GM12878 (cell line): ENCODE data around the gene HLA-DRA. TPM values are rescaled to one million over a fixed set of nuclear protein-coding genes. Genes with fewer than 3 reads are reported as not detected.
A peak's percentile ranks its signal among the peaks of the same experiment; 100 is the strongest.

Source experiments
- ASH2L ChIP-seq: fragments of 300-600, 200-600 bp; sonication (generic); IDR thresholded peaks from 2 replicates; pipeline ENCODE4 v1.6.1; 2017; ENCODE audit warnings: low read depth, mild to moderate bottlenecking, borderline replicate concordance
- CHD1 ChIP-seq: IDR thresholded peaks from 2 replicates; pipeline ENCODE4 v1.6.1; 2012; ENCODE audit warnings: low read depth, low read length, improper control_type of control experiment
- EZH2 ChIP-seq: IDR thresholded peaks from 2 replicates; pipeline ENCODE4 v1.6.1; 2012; ENCODE audit warnings: low read depth, mild to moderate bottlenecking, control low read depth, inconsistent platforms, low read length, borderline replicate concordance; ENCODE audit not compliant: control insufficient read depth
- GABPA ChIP-seq: IDR thresholded peaks from 2 replicates; pipeline ENCODE4 v1.6.1; 2014; ENCODE audit warnings: antibody characterized with exemption, low read depth, mild to moderate bottlenecking, inconsistent platforms
- HDAC6 ChIP-seq: fragments of 200-600 bp; sonication (generic); IDR thresholded peaks from one replicate; pipeline ENCODE4 v1.8.0; 2017; ENCODE audit warnings: antibody characterized with exemption; ENCODE audit not compliant: unreplicated experiment
- NR2C2 ChIP-seq: IDR thresholded peaks from 2 replicates; pipeline ENCODE4 v1.6.1; 2011; ENCODE audit warnings: borderline replicate concordance, low read depth; ENCODE audit not compliant: control insufficient read depth, insufficient read length
- POLR2A ChIP-seq: IDR thresholded peaks from 2 replicates; pipeline ENCODE4 v1.6.1; 2011; ENCODE audit warnings: low read depth, mild to moderate bottlenecking, low read length
- RUNX3 ChIP-seq: IDR thresholded peaks from 2 replicates; pipeline ENCODE4 v1.6.1; 2012; ENCODE audit warnings: low read length, inconsistent platforms
- SPI1 ChIP-seq: IDR thresholded peaks from 2 replicates; pipeline ENCODE4 v1.6.1; 2011; ENCODE audit warnings: low read depth, mild to moderate bottlenecking, low read length, moderate library complexity, borderline replicate concordance; ENCODE audit not compliant: insufficient read depth
- SREBF1 ChIP-seq: IDR thresholded peaks from 2 replicates; pipeline ENCODE4 v1.6.1; 2012; ENCODE audit warnings: mild to moderate bottlenecking, low read length
- WRNIP1 ChIP-seq: IDR thresholded peaks from 2 replicates; pipeline ENCODE4 v1.6.1; 2011; ENCODE audit warnings: low read depth, low read length, improper control_type of control experiment, borderline replicate concordance
- ZNF217 ChIP-seq: fragments of 450-650 bp; IDR thresholded peaks from 2 replicates; pipeline ENCODE4 v1.6.1; 2017; ENCODE audit warnings: antibody characterized with exemption, mild to moderate bottlenecking
- ZNF622 ChIP-seq: fragments of 450-650 bp; IDR thresholded peaks from 2 replicates; pipeline ENCODE4 v1.6.1; 2017; ENCODE audit warnings: mild to moderate bottlenecking, inconsistent platforms
- polyA plus RNA-seq, 11 experiments: library from polyadenylated mRNA; depleted of rRNA in 4 of 11; unstranded in 6 of 11; stranded (reverse) in 5 of 11; fragments of >200 nt; fragmentation: Nextera tagmentation in 4 of 11; fragmentation: Illumina TruSeq in 1 of 11; extraction: Ambion mirVana in 4 of 11; extraction: Trizol in 1 of 11; gene quantifications; 1 replicate in 1 of 11; 2 replicates in 10 of 11; pipeline versions ENCODE4 v1.2.1 to v1.2.3, GENCODE V29; 2011 to 2016; ENCODE audit warnings: inconsistent platforms in 2 of 11, missing spikeins in 2 of 11, low read depth in 1 of 11
- total RNA-seq, 4 experiments: library from RNA; depleted of rRNA in 3 of 4; stranded (reverse); fragments of >200 nt in 3 of 4; fragmentation: Illumina TruSeq in 1 of 4; extraction: Trizol in 1 of 4; gene quantifications; 2 replicates each; pipeline versions ENCODE4 v1.2.1 to v1.2.3, GENCODE V29; 2013 to 2021
- TF ChIP-seq, protein P1 (sequence below): fragments of 450-650 bp; formaldehyde crosslinking; IDR thresholded peaks from 2 replicates; pipeline ENCODE4 v1.4.0; 2022; ENCODE audit warnings: mild to moderate bottlenecking, moderate library complexity
- TF ChIP-seq, protein P2 (sequence below): fragments of 450-650 bp; formaldehyde crosslinking; IDR thresholded peaks from 2 replicates; pipeline ENCODE4 v1.5.0; 2022; ENCODE audit warnings: mild to moderate bottlenecking, missing genetic modification characterization
- TF ChIP-seq, protein P3 (sequence below): fragments of 450-650 bp; IDR thresholded peaks from 2 replicates; pipeline ENCODE4 v1.6.1; 2016; ENCODE audit warnings: mild to moderate bottlenecking
- TF ChIP-seq, protein P4 (sequence below): fragments of 450-650 bp; IDR thresholded peaks from 2 replicates; pipeline ENCODE4 v1.6.1; 2017; ENCODE audit warnings: low read depth, mild to moderate bottlenecking, moderate library complexity
- TF ChIP-seq, protein P5 (sequence below): IDR thresholded peaks from 2 replicates; pipeline ENCODE4 v1.6.1; 2011; ENCODE audit warnings: low read depth, mild to moderate bottlenecking, low read length, moderate library complexity, borderline replicate concordance; ENCODE audit errors: extremely low read depth
- TF ChIP-seq, protein P6 (sequence below): fragments of 450-650 bp; IDR thresholded peaks from 2 replicates; pipeline ENCODE4 v1.6.1; 2014; ENCODE audit warnings: mild to moderate bottlenecking

HLA-DRA gene
- total and polyA plus RNA-seq, 10 of the 15 experiments (the other 5 are each of a cell fraction or from before 2014, with no cell fraction given): 2,040 to 7,093 (median 2,859) TPM

DNA sequence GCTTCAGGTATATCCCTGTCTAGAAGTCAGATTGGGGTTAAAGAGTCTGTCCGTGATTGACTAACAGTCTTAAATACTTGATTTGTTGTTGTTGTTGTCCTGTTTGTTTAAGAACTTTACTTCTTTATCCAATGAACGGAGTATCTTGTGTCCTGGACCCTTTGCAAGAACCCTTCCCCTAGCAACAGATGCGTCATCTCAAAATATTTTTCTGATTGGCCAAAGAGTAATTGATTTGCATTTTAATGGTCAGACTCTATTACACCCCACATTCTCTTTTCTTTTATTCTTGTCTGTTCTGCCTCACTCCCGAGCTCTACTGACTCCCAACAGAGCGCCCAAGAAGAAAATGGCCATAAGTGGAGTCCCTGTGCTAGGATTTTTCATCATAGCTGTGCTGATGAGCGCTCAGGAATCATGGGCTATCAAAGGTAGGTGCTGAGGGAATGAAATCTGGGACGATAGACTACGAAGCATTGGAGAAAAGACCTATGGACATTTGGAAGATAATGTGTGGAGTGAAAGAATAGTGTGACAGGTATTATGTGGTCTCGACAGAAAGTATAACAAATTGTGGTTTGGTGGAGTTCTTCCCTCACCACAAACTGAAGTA is at the start of gene HLA-DRA (continued):
- TF ChIP-seq, protein P1, sequence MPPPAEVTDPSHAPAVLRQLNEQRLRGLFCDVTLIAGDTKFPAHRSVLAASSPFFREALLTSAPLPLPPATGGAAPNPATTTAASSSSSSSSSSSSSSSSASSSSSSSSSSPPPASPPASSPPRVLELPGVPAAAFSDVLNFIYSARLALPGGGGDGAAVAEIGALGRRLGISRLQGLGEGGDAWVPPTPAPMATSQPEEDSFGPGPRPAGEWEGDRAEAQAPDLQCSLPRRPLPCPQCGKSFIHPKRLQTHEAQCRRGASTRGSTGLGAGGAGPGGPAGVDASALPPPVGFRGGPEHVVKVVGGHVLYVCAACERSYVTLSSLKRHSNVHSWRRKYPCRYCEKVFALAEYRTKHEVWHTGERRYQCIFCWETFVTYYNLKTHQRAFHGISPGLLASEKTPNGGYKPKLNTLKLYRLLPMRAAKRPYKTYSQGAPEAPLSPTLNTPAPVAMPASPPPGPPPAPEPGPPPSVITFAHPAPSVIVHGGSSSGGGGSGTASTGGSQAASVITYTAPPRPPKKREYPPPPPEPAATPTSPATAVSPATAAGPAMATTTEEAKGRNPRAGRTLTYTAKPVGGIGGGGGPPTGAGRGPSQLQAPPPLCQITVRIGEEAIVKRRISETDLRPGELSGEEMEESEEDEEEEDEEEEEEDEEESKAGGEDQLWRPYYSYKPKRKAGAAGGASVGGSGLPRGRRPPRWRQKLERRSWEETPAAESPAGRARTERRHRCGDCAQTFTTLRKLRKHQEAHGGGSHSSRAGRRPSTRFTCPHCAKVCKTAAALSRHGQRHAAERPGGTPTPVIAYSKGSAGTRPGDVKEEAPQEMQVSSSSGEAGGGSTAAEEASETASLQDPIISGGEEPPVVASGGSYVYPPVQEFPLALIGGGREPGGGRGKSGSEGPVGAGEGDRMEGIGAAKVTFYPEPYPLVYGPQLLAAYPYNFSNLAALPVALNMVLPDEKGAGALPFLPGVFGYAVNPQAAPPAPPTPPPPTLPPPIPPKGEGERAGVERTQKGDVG (CRISPR knock-in tag): 0 out of 2 replicates have a peak, but pooled peaks have one; percentile 9
- TF ChIP-seq, protein P2, sequence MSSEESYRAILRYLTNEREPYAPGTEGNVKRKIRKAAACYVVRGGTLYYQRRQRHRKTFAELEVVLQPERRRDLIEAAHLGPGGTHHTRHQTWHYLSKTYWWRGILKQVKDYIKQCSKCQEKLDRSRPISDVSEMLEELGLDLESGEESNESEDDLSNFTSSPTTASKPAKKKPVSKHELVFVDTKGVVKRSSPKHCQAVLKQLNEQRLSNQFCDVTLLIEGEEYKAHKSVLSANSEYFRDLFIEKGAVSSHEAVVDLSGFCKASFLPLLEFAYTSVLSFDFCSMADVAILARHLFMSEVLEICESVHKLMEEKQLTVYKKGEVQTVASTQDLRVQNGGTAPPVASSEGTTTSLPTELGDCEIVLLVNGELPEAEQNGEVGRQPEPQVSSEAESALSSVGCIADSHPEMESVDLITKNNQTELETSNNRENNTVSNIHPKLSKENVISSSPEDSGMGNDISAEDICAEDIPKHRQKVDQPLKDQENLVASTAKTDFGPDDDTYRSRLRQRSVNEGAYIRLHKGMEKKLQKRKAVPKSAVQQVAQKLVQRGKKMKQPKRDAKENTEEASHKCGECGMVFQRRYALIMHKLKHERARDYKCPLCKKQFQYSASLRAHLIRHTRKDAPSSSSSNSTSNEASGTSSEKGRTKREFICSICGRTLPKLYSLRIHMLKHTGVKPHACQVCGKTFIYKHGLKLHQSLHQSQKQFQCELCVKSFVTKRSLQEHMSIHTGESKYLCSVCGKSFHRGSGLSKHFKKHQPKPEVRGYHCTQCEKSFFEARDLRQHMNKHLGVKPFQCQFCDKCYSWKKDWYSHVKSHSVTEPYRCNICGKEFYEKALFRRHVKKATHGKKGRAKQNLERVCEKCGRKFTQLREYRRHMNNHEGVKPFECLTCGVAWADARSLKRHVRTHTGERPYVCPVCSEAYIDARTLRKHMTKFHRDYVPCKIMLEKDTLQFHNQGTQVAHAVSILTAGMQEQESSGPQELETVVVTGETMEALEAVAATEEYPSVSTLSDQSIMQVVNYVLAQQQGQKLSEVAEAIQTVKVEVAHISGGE (CRISPR knock-in tag): no peak
- TF ChIP-seq ZNF217 (no peak), WRNIP1 (no peak), GABPA (no peak), HDAC6 (peak; percentile 88), EZH2 (no peak), POLR2A (peak; percentile 95), ASH2L (no peak), NR2C2 (no peak), ZNF622 (no peak), SPI1 (peak; percentile 15; the same call in 1 of the 2 replicates), CHD1 (peak; percentile 95), RUNX3 (peak; percentile 77), SREBF1 (no peak)
- TF ChIP-seq, protein P3, sequence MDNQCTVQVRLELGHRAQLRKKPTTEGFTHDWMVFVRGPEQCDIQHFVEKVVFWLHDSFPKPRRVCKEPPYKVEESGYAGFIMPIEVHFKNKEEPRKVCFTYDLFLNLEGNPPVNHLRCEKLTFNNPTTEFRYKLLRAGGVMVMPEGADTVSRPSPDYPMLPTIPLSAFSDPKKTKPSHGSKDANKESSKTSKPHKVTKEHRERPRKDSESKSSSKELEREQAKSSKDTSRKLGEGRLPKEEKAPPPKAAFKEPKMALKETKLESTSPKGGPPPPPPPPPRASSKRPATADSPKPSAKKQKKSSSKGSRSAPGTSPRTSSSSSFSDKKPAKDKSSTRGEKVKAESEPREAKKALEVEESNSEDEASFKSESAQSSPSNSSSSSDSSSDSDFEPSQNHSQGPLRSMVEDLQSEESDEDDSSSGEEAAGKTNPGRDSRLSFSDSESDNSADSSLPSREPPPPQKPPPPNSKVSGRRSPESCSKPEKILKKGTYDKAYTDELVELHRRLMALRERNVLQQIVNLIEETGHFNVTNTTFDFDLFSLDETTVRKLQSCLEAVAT: peak; percentile 99
- TF ChIP-seq, protein P4, sequence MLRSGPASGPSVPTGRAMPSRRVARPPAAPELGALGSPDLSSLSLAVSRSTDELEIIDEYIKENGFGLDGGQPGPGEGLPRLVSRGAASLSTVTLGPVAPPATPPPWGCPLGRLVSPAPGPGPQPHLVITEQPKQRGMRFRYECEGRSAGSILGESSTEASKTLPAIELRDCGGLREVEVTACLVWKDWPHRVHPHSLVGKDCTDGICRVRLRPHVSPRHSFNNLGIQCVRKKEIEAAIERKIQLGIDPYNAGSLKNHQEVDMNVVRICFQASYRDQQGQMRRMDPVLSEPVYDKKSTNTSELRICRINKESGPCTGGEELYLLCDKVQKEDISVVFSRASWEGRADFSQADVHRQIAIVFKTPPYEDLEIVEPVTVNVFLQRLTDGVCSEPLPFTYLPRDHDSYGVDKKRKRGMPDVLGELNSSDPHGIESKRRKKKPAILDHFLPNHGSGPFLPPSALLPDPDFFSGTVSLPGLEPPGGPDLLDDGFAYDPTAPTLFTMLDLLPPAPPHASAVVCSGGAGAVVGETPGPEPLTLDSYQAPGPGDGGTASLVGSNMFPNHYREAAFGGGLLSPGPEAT: peak; percentile 26; the same call in 1 of the 2 replicates
- TF ChIP-seq, protein P5, sequence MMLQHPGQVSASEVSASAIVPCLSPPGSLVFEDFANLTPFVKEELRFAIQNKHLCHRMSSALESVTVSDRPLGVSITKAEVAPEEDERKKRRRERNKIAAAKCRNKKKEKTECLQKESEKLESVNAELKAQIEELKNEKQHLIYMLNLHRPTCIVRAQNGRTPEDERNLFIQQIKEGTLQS: no peak
- TF ChIP-seq, protein P6, sequence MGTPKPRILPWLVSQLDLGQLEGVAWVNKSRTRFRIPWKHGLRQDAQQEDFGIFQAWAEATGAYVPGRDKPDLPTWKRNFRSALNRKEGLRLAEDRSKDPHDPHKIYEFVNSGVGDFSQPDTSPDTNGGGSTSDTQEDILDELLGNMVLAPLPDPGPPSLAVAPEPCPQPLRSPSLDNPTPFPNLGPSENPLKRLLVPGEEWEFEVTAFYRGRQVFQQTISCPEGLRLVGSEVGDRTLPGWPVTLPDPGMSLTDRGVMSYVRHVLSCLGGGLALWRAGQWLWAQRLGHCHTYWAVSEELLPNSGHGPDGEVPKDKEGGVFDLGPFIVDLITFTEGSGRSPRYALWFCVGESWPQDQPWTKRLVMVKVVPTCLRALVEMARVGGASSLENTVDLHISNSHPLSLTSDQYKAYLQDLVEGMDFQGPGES: peak; percentile 64
